IMR-90 (cell line): ENCODE data around the gene MPND. TPM values are rescaled to one million over a fixed set of nuclear protein-coding genes. Genes with fewer than 3 reads are reported as not detected.

Experiments used
- ATAC-seq: fragments of 200-7000 bp; cut with Tn5 transposase; 2 replicates; pipeline ENCODE4 v1.9.1; 2020; ENCODE audit warnings: low read depth, mild to moderate bottlenecking, moderate library complexity
- BruUV-seq: library from RNA; stranded (reverse); fragments of 400-500 nt; replicated peaks from 2 replicates; lab custom pipeline; 2021; lab: Mats Ljungman, UMichigan
- CTCF ChIA-PET: fragments of 300-600 bp; formaldehyde crosslinking; extraction: SDS; loops from one replicate; lab custom pipeline; 2021; ENCODE audit warnings: antibody characterized with exemption; lab: Yijun Ruan, JAX
- POLR2A ChIA-PET: fragments of 300-600 bp; sonication (Branson Sonifier 250); formaldehyde crosslinking; loops from one replicate; lab custom pipeline; 2022; ENCODE audit warnings: antibody characterized with exemption; ENCODE audit not compliant: unreplicated experiment; lab: Charles Lee
- DNase-seq: peaks from one replicate; pipeline ENCODE4 v3.0.0; 2013
- H2AFZ ChIP-seq: replicated peaks from 2 replicates; pipeline ENCODE3; 2013; ENCODE audit warnings: low read length, mild to moderate bottlenecking; ENCODE audit not compliant: poor library complexity
- H2AK5ac ChIP-seq: 2 replicates; pipeline ENCODE4 v1.6.1; 2013; ENCODE audit warnings: low read depth, low read length, inconsistent platforms
- H2AK9ac ChIP-seq: replicated peaks from 2 replicates; pipeline ENCODE3; 2013; ENCODE audit warnings: mild to moderate bottlenecking, low read depth, low read length, moderate library complexity; ENCODE audit not compliant: poor library complexity
- H2BK120ac ChIP-seq: 2 replicates; pipeline ENCODE4 v1.6.1; 2013; ENCODE audit warnings: low read depth, low read length, inconsistent platforms
- H2BK15ac ChIP-seq: 3 replicates; pipeline ENCODE4 v1.6.1; 2013; ENCODE audit warnings: low read depth, low read length, inconsistent platforms
- H2BK20ac ChIP-seq: 2 replicates; pipeline ENCODE4 v1.6.1; 2013; ENCODE audit warnings: low read depth, mild to moderate bottlenecking, inconsistent platforms, low read length, moderate library complexity
- H2BK5ac ChIP-seq: 2 replicates; pipeline ENCODE4 v1.6.1; 2013; ENCODE audit warnings: mild to moderate bottlenecking, low read depth, low read length, inconsistent platforms; ENCODE audit not compliant: poor library complexity, severe bottlenecking
- H3K14ac ChIP-seq: replicated peaks from 2 replicates; pipeline ENCODE4 v1.6.1; 2013; ENCODE audit warnings: low read depth, low read length, inconsistent platforms
- H3K18ac ChIP-seq: 2 replicates; pipeline ENCODE4 v1.6.1; 2013; ENCODE audit warnings: low read depth, low read length, control low read depth
- H3K23ac ChIP-seq: 2 replicates; pipeline ENCODE4 v1.6.1; 2013; ENCODE audit warnings: low read depth, low read length, inconsistent platforms
- H3K27ac ChIP-seq: 2 replicates; pipeline ENCODE4 v1.5.1; 2013; ENCODE audit warnings: mild to moderate bottlenecking, control low read depth, low read length; ENCODE audit not compliant: insufficient read depth
- H3K27me3 ChIP-seq: 2 replicates; pipeline ENCODE4 v1.6.1; 2013; ENCODE audit warnings: low read length; ENCODE audit not compliant: control insufficient read depth, insufficient read depth
- H3K36me3 ChIP-seq: 2 replicates; pipeline ENCODE4 v1.6.1; 2013; ENCODE audit warnings: low read length, mixed read lengths; ENCODE audit not compliant: control insufficient read depth, insufficient read depth
- H3K4ac ChIP-seq: 2 replicates; pipeline ENCODE4 v1.6.1; 2013; ENCODE audit warnings: low read depth, low read length, inconsistent platforms
- H3K4me1 ChIP-seq: 2 replicates; pipeline ENCODE4 v1.6.1; 2013; ENCODE audit warnings: low read length, mixed read lengths; ENCODE audit not compliant: control insufficient read depth, insufficient read depth
- H3K4me2 ChIP-seq: 2 replicates; pipeline ENCODE4 v1.6.1; 2013; ENCODE audit warnings: low read depth, mild to moderate bottlenecking, control low read depth, low read length, moderate library complexity
- H3K4me3 ChIP-seq: 2 replicates; pipeline ENCODE4 v1.5.1; 2013; ENCODE audit warnings: low read depth, mild to moderate bottlenecking, control low read depth, low read length, moderate library complexity; ENCODE audit not compliant: insufficient read depth
- H3K56ac ChIP-seq: 2 replicates; pipeline ENCODE4 v1.6.1; 2013; ENCODE audit warnings: low read length, inconsistent platforms; ENCODE audit not compliant: insufficient read depth; ENCODE audit errors: extremely low read depth
- H3K79me1 ChIP-seq, 2 experiments: 2 replicates each; pipeline ENCODE4 v1.6.1; 2013; ENCODE audit warnings: low read length in 2 of 2, inconsistent platforms in 1 of 2, low read depth in 1 of 2
- H3K9ac ChIP-seq: 2 replicates; pipeline ENCODE4 v1.6.1; 2013; ENCODE audit warnings: low read depth, low read length, control low read depth
- H3K9me1 ChIP-seq: 2 replicates; pipeline ENCODE4 v1.6.1; 2013; ENCODE audit warnings: low read length, inconsistent platforms; ENCODE audit not compliant: insufficient read depth
- H3K9me3 ChIP-seq: 2 replicates; pipeline ENCODE4 v1.6.1; 2013; ENCODE audit warnings: low read length; ENCODE audit not compliant: control insufficient read depth, insufficient read depth
- H4K20me1 ChIP-seq: 2 replicates; pipeline ENCODE4 v1.6.1; 2013; ENCODE audit warnings: low read length, inconsistent platforms; ENCODE audit not compliant: insufficient read depth
- H4K5ac ChIP-seq: 2 replicates; pipeline ENCODE4 v1.6.1; 2013; ENCODE audit warnings: mild to moderate bottlenecking, low read depth, low read length, control low read depth
- H4K8ac ChIP-seq, 2 experiments: 2 replicates each; pipeline ENCODE4 v1.6.1; 2013; ENCODE audit warnings: low read depth in 2 of 2, low read length in 2 of 2, control low read depth in 1 of 2, inconsistent platforms in 1 of 2
- H4K91ac ChIP-seq: 2 replicates; pipeline ENCODE4 v1.6.1; 2013; ENCODE audit warnings: low read depth, low read length, inconsistent platforms; ENCODE audit not compliant: insufficient read depth
- CEBPB ChIP-seq: IDR thresholded peaks from 2 replicates; pipeline ENCODE4 v1.6.1; 2012; ENCODE audit warnings: low read depth, low read length, improper control_type of control experiment
- MAFK ChIP-seq: IDR thresholded peaks from 2 replicates; pipeline ENCODE4 v1.6.1; 2012; ENCODE audit warnings: low read depth, low read length, improper control_type of control experiment
- RCOR1 ChIP-seq: IDR thresholded peaks from 2 replicates; pipeline ENCODE4 v1.6.1; 2012; ENCODE audit warnings: mild to moderate bottlenecking, low read length, improper control_type of control experiment; ENCODE audit not compliant: insufficient replicate concordance
- WGBS, 2 experiments: methylation state at CpG; one replicate each; pipeline versions ENCODE4 v1.1.5 to v1.1.7; 2013; ENCODE audit warnings: missing lambda C conversion rate in 2 of 2; ENCODE audit not compliant: insufficient read length in 1 of 2; ENCODE audit errors: extremely low coverage in 2 of 2; 5-methylcytosine and 5-hydroxymethylcytosine counted together
- dilution Hi-C: fragments of 300-500 bp; cut with HindIII; formaldehyde crosslinking; loops from one replicate; pipeline ENCODE4 v1.14.3; 2018; ENCODE audit warnings: low sequenced_read_pairs; ENCODE audit not compliant: unreplicated experiment
- in situ Hi-C: fragments of 300-500 bp; cut with MboI; formaldehyde crosslinking; loops from 3 replicates; pipeline ENCODE4 v1.14.3; 2019; ENCODE audit warnings: low sequenced_read_pairs, inconsistent platforms, mixed read lengths
- intact Hi-C: fragments of 100-400 bp; cut with micrococcal nuclease; formaldehyde crosslinking; loops from 2 replicates; pipeline ENCODE4 v1.10.0; 2022
- polyA plus RNA-seq, 3 experiments: library from polyadenylated mRNA; depleted of rRNA; stranded (reverse); fragments of >200 nt; gene quantifications; 2 replicates each; pipeline ENCODE4 v1.2.3, GENCODE V29; 2012; ENCODE audit warnings: low replicate concordance in 1 of 3
- total RNA-seq: library from RNA; depleted of rRNA; stranded (reverse); fragments of >200 nt; gene quantifications from 2 replicates; pipeline ENCODE4 v1.2.3, GENCODE V29; 2012

The MPND gene
- total and polyA plus RNA-seq, 2 of the 4 experiments (the other 2 are of a cell fraction): 2.3 to 8.1 TPM

GRCh38 chr19:4393947-4394590, 50.7 kb downstream of the MPND start:
- peak overlapping the region; percentile 6; the same call in 1 of the 2 replicates for H4K5ac ChIP-seq
- no peaks in the 10 kb centered on the region for H3K9me3 ChIP-seq
- H4K91ac ChIP-seq: peak overlapping the region; percentile 20; the same call in 1 of the 2 replicates
- ATAC-seq: no peak
- peaks cover 93% of the 10 kb centered on the region for H4K20me1 ChIP-seq
- H2BK120ac ChIP-seq: no peak overlapping the region; the same call in 1 of the 2 replicates
- POLR2A ChIA-PET: interaction anchor here (0.5 kb wide), 1 partner anchor 165 kb away, joined by 3 read pairs; the partner anchor contains the start of gene SEMA6B
- H3K79me1 ChIP-seq: peaks cover 18 to 91% of the 10 kb centered on the region in 2 experiments
- CTCF ChIA-PET: interaction anchor here (0.6 kb wide), 1 partner anchor 15 kb away, joined by 4 read pairs; no protein-coding TSS in a partner anchor
- no peak for DNase-seq
- TF ChIP-seq RCOR1 (no peak), MAFK (no peak), CEBPB (0 out of 2 replicates have a peak, but pooled peaks have one; percentile 35)
- dilution Hi-C loops (no loop called here), in situ Hi-C loops (no loop called here), intact Hi-C loops (no loop called here)
- no peak overlapping the region for H2BK20ac ChIP-seq
- H3K36me3 ChIP-seq: peaks cover 10% of the 10 kb centered on the region; the same call in 1 of the 2 replicates
- H2BK5ac ChIP-seq: peak overlapping the region; percentile 44
- H3K4me1 ChIP-seq: peaks cover 49% of the 10 kb centered on the region
- no peak overlapping the region; the same call in 1 of the 2 replicates for H2AK5ac ChIP-seq
- H3K23ac ChIP-seq: peak overlapping the region; percentile 73
- H3K9me1 ChIP-seq: peaks cover 30% of the 10 kb centered on the region
- no TSS peak for BruUV-seq
- peak overlapping the region in 1 of 2 experiments; percentile 20; a peak in 1 of 4 replicates for H4K8ac ChIP-seq
- peak overlapping the region; percentile 68 for H3K14ac ChIP-seq
- no peak overlapping the region for H3K18ac ChIP-seq
- peak overlapping the region; percentile 48 for H2AK9ac ChIP-seq
- peak overlapping the region; percentile 76 for H3K27ac ChIP-seq
- WGBS, 2 experiments: no CpG with 5 or more reads among the region's 8 CpGs
- H3K4ac ChIP-seq: peak overlapping the region; percentile 50
- H3K27me3 ChIP-seq: no peaks in the 10 kb centered on the region
- H3K4me3 ChIP-seq: no peak overlapping the region
- H2AFZ ChIP-seq: peak overlapping the region; percentile 64
- H3K56ac ChIP-seq: no peak overlapping the region
- peak overlapping the region; percentile 37 for H3K4me2 ChIP-seq
- peak overlapping the region; percentile 57 for H3K9ac ChIP-seq
- no peak overlapping the region; the same call in 2 of the 3 replicates for H2BK15ac ChIP-seq
